Ishikawa (cell line): Measurements from ENCODE around the gene PNPLA7.

ENCODE experiments used
- CEBPB ChIP-seq: IDR thresholded peaks from 2 replicates; pipeline ENCODE4 v1.6.1; 2012
- CREB1 ChIP-seq: IDR thresholded peaks from 2 replicates; pipeline ENCODE4 v1.6.1; 2012; ENCODE audit warnings: low read depth
- EGR1 ChIP-seq: IDR thresholded peaks from 2 replicates; pipeline ENCODE4 v1.6.1; 2012
- EP300 ChIP-seq: IDR thresholded peaks from 2 replicates; pipeline ENCODE4 v1.6.1; 2012; ENCODE audit warnings: borderline replicate concordance
- FOXM1 ChIP-seq: IDR thresholded peaks from 2 replicates; pipeline ENCODE4 v1.6.1; 2012; ENCODE audit warnings: low read depth, borderline replicate concordance
- NFIC ChIP-seq: IDR thresholded peaks from 2 replicates; pipeline ENCODE4 v1.6.1; 2012
- RAD21 ChIP-seq: IDR thresholded peaks from 2 replicates; pipeline ENCODE4 v1.6.1; 2012; ENCODE audit warnings: low read depth
- TAF1 ChIP-seq: IDR thresholded peaks from 2 replicates; pipeline ENCODE4 v1.6.1; 2012; ENCODE audit warnings: low read depth, mild to moderate bottlenecking
- TCF12 ChIP-seq: IDR thresholded peaks from 2 replicates; pipeline ENCODE4 v1.6.1; 2012; ENCODE audit warnings: low read depth
- TEAD4 ChIP-seq: IDR thresholded peaks from 2 replicates; pipeline ENCODE4 v1.6.1; 2012
- YY1 ChIP-seq: IDR thresholded peaks from 2 replicates; pipeline ENCODE4 v1.6.1; 2012; ENCODE audit warnings: low read depth
- ZBTB7A ChIP-seq: IDR thresholded peaks from 2 replicates; pipeline ENCODE4 v1.6.1; 2012; ENCODE audit warnings: low read depth
- TF ChIP-seq, protein P1 (sequence below): IDR thresholded peaks from 2 replicates; pipeline ENCODE4 v1.6.1; 2012
- TF ChIP-seq, protein P2 (sequence below): IDR thresholded peaks from 2 replicates; pipeline ENCODE4 v1.6.1; 2012; ENCODE audit warnings: low read depth, mild to moderate bottlenecking
- TF ChIP-seq, protein P3 (sequence below): IDR thresholded peaks from 2 replicates; pipeline ENCODE4 v1.6.1; 2012

PNPLA7 gene

DNA sequence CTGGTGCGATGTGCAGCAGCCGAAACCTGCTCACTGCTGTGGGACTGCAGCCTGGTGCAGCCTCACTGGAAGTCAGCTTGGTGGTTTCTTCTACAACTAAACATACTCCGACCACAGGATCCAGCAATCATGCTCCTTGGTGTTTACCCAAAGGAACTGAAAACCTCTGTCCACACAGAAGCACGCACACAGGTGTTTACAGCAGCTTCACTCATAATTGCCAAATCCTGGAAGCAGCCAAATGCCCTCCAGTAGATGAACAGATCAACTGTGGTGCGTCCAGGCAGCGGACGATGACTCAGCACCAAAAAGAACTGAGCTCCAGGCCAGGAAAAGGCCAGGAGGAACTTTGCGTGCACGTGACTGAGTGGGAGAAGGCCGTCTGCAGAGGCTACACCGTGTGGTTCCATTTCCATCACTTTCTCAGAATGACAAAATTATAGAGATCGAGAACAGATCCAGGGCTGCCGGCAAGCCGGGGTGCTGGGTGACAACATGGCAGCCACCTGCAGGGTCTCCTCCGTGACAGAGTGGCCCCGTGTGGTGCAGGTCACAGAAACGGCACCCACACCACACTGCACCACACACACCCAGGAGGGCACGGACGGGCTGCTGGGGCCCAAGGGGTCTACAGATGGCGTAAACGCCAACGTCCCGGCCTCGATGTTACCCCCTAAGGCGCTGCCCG is 68.0 kb downstream of the PNPLA7 start:
- TF ChIP-seq YY1 (no peak), TCF12 (no peak), FOXM1 (no peak), TAF1 (no peak), CEBPB (no peak), EP300 (no peak), TEAD4 (no peak), EGR1 (no peak)
- TF ChIP-seq, protein P1, sequence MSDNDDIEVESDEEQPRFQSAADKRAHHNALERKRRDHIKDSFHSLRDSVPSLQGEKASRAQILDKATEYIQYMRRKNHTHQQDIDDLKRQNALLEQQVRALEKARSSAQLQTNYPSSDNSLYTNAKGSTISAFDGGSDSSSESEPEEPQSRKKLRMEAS = no peak

DNA sequence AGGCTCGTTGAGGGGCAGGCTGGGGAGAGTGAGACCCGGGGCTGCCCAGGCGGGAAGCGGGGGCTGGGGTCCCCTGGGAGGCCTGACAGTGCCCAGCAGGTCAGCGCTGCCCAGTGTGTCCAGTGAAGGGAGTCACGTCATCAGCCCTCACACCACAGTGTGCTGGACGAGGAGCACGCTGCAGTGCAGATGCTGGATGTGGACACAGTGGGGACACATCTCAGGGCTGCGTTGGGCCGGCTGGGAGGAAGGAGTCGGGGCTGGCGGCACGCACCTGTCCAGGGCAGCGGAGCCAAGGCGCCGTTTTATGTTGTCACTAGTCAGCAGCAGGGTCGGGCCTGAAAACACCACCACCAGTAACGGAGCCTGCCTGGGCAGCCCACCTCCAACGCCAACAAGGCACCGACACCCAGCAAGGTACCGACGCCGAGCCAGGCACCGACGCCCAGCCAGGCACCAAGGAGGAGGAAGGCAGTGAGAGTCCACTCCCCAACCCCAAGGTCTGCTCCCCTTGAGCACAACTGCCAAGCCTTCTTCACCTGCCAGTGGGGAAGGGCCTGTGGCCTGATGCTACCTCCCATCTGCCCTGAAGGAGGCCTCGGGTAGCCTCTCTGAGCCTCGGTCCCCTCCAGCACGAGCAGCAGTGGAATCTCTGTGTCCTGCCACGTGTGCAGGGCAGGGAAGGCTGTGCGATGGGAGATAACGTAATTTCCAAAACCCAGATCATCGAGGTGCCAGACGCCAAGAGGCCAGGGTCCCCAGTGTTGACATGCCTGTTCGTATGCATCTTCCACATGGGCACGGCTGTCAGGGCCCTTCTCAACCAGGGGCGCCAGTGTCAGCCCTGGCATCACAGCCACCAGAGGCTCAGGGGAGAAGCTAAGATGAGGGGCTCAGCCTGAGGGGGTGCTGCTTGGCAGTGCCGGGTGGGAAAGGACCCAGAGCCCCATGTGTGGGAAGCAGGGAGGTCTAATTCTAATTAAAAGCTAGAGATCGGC is 69.2 kb downstream of the PNPLA7 start:
- TF ChIP-seq EGR1 = no peak
- TF ChIP-seq FOXM1 = no peak
- TF ChIP-seq EP300 = no peak
- TF ChIP-seq, protein P1 = no peak
- TF ChIP-seq NFIC = no peak
- TF ChIP-seq, protein P2, sequence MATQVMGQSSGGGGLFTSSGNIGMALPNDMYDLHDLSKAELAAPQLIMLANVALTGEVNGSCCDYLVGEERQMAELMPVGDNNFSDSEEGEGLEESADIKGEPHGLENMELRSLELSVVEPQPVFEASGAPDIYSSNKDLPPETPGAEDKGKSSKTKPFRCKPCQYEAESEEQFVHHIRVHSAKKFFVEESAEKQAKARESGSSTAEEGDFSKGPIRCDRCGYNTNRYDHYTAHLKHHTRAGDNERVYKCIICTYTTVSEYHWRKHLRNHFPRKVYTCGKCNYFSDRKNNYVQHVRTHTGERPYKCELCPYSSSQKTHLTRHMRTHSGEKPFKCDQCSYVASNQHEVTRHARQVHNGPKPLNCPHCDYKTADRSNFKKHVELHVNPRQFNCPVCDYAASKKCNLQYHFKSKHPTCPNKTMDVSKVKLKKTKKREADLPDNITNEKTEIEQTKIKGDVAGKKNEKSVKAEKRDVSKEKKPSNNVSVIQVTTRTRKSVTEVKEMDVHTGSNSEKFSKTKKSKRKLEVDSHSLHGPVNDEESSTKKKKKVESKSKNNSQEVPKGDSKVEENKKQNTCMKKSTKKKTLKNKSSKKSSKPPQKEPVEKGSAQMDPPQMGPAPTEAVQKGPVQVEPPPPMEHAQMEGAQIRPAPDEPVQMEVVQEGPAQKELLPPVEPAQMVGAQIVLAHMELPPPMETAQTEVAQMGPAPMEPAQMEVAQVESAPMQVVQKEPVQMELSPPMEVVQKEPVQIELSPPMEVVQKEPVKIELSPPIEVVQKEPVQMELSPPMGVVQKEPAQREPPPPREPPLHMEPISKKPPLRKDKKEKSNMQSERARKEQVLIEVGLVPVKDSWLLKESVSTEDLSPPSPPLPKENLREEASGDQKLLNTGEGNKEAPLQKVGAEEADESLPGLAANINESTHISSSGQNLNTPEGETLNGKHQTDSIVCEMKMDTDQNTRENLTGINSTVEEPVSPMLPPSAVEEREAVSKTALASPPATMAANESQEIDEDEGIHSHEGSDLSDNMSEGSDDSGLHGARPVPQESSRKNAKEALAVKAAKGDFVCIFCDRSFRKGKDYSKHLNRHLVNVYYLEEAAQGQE = no peak
- no peak for TF ChIP-seq CREB1
- no peak for TF ChIP-seq TEAD4
- no peak for TF ChIP-seq ZBTB7A

DNA sequence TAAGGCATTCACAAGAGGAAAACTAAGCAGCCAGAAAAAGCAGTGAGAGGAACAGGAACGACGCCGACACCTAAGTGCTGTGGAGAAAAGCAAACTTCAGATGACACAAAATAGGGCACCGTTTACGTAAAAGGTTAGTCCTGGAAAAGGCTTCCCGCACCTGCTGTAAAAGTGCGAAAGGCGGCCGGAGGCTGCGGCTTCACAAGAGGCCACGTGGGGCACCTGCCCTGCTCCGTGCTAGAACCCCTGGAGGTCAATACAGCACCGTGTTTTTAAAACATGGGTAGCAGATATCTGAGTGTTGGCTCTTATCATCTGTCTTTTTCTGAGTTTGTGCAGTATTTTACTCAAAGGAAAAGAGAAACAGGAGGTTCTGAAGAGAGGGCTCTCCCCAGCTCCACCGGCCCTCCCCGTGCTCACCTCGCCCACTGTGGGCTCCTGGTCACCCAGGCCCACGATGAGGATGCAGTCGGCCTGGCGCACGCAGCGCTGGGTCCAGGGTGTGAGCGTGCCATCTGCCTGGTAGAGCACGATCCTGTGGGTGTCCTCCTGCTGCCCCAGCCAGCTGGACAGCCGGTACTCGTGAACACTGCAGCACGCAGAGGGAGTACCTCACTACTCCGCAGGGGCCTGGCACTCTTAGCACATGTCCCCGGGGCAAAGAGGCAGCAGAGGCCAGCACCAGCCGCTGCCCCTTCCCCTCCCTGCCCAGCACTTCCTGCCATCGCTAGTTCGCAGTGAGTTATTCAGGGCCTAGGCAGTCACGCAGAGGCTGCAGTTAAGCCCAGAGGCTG is 70.1 kb downstream of the PNPLA7 start:
- TF ChIP-seq, protein P1 = no peak
- TF ChIP-seq YY1 (no peak), RAD21 (no peak), NFIC (no peak), CREB1 (no peak)

DNA sequence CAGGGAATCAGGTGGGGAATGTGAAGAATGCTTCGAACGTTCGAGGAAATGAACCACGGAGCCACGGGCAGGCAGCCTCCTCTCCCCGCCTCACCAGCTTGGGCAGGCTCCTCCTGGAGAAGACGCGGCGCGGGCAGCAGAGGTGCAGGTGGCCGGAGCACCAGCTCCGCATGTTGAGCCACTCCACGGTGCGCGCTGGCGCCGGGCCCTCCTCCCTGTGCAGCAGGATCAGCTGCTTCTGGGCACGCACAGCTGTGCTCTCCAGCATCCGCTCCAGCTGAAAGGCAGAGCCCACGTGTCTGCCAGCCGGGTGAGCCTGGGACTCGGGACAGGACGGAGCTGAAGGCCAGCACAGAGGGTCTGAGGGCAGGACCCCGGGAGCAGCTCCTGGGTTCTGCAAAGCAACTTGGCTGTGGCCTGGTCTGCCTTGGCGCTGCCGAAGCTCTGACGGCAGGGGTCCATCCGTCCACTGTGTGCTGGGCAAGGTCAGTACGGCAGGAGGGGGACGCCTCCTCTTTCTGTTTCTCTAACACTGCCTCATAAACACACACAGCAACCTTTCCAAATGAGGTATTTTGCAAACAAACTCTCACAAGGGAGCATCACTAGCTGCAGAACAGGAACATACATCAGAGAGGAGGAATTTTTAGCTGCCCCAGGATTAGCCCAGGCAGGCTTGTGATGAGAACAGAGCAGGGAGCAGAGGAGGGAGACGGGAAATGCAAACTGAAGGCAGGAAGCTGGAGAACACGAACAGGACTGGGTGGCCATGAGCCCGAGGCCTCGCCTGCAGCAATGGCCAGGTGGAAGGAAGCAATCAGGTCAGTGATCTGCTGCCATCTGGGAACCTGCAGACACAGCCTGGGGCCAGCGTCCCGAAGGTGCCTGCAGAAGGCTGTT is 71.0 kb downstream of the PNPLA7 start:
- TF ChIP-seq, protein P3, sequence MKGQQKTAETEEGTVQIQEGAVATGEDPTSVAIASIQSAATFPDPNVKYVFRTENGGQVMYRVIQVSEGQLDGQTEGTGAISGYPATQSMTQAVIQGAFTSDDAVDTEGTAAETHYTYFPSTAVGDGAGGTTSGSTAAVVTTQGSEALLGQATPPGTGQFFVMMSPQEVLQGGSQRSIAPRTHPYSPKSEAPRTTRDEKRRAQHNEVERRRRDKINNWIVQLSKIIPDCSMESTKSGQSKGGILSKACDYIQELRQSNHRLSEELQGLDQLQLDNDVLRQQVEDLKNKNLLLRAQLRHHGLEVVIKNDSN = no peak
- TF ChIP-seq TCF12 (no peak), ZBTB7A (no peak), EP300 (no peak), CREB1 (no peak), FOXM1 (no peak), NFIC (no peak), EGR1 (no peak), YY1 (no peak), CEBPB (no peak)
- TF ChIP-seq, protein P1 = no peak
- TF ChIP-seq, protein P2 = no peak
